Smooth muscle cell (in vitro differentiated cells): ENCODE measurements around the gene STOML2. TPM values are rescaled to one million over a fixed set of nuclear protein-coding genes. Genes with fewer than 3 reads are reported as not detected.
A peak's percentile ranks its signal among the peaks of the same experiment; 100 is the strongest.

Experiments
- DNase-seq: peaks from one replicate; lab custom pipeline; 2025; ENCODE audit not compliant: unreplicated experiment; lab: John Stamatoyannopoulos, UW
- H2AFZ ChIP-seq: fragments of 200-600 bp; sonication (generic); 2 replicates; pipeline ENCODE4 v1.6.0; 2016; ENCODE audit warnings: antibody characterized with exemption, low read depth, mild to moderate bottlenecking
- H3F3A ChIP-seq: fragments of 200-600 bp; sonication (generic); 2 replicates; pipeline ENCODE4 v1.6.0; 2017; ENCODE audit warnings: antibody characterized with exemption, low read depth
- H3K27ac ChIP-seq: fragments of 200-600 bp; sonication (generic); 2 replicates; pipeline ENCODE4 v1.5.1; 2016; ENCODE audit warnings: low read depth, mild to moderate bottlenecking
- H3K27me3 ChIP-seq: fragments of 200-600 bp; sonication (generic); 2 replicates; pipeline ENCODE4 v1.6.1; 2016; ENCODE audit warnings: low read depth, mild to moderate bottlenecking
- H3K36me3 ChIP-seq: fragments of 200-600 bp; sonication (generic); 2 replicates; pipeline ENCODE4 v1.5.1; 2016; ENCODE audit warnings: low read depth
- H3K4me1 ChIP-seq: fragments of 200-600 bp; sonication (generic); 2 replicates; pipeline ENCODE4 v1.5.1; 2016; ENCODE audit warnings: low read depth
- H3K4me2 ChIP-seq: fragments of 200-600 bp; sonication (generic); 2 replicates; pipeline ENCODE4 v1.6.0; 2016; ENCODE audit warnings: mild to moderate bottlenecking
- H3K4me3 ChIP-seq: fragments of 200-600 bp; sonication (generic); 2 replicates; pipeline ENCODE4 v1.5.1; 2016; ENCODE audit warnings: mild to moderate bottlenecking
- H3K79me2 ChIP-seq: fragments of 200-600 bp; sonication (generic); 2 replicates; pipeline ENCODE4 v1.6.0; 2016; ENCODE audit warnings: low read depth, mild to moderate bottlenecking
- H3K9ac ChIP-seq: fragments of 200-600 bp; sonication (generic); 2 replicates; pipeline ENCODE4 v1.6.0; 2016; ENCODE audit warnings: low read depth
- H3K9me3 ChIP-seq: fragments of 200-600 bp; sonication (generic); replicated peaks from 2 replicates; pipeline ENCODE4 v1.5.1; 2016; ENCODE audit warnings: low read depth
- H4K20me1 ChIP-seq: fragments of 200-600 bp; sonication (generic); 2 replicates; pipeline ENCODE4 v1.6.0; 2016; ENCODE audit warnings: low read depth
- WGBS: methylation state at CpG from one replicate; pipeline ENCODE4 v1.1.7; 2016; ENCODE audit warnings: low lambda C conversion rate; 5-methylcytosine and 5-hydroxymethylcytosine counted together
- polyA plus RNA-seq: library from polyadenylated mRNA; unstranded; fragments of >200 nt; fragmentation: Nextera tagmentation; extraction: Ambion mirVana; gene quantifications from 2 replicates; pipeline ENCODE4 v1.2.1, GENCODE V29; 2016
- total RNA-seq: library from RNA; depleted of rRNA; stranded (reverse); fragments of >200 nt; gene quantifications from 2 replicates; pipeline ENCODE4 v1.2.3, GENCODE V29; 2014
- TF ChIP-seq, protein P1 (sequence below): fragments of 200-600 bp; sonication (generic); IDR thresholded peaks from 2 replicates; pipeline ENCODE4 v1.5.1; 2017; ENCODE audit warnings: borderline replicate concordance, mild to moderate bottlenecking, antibody characterized with exemption; ENCODE audit not compliant: insufficient read depth, poor library complexity, severe bottlenecking

Gene STOML2
- total and polyA plus RNA-seq, 2 experiments from 2014 or later = 70.8 to 125 TPM

DNA sequence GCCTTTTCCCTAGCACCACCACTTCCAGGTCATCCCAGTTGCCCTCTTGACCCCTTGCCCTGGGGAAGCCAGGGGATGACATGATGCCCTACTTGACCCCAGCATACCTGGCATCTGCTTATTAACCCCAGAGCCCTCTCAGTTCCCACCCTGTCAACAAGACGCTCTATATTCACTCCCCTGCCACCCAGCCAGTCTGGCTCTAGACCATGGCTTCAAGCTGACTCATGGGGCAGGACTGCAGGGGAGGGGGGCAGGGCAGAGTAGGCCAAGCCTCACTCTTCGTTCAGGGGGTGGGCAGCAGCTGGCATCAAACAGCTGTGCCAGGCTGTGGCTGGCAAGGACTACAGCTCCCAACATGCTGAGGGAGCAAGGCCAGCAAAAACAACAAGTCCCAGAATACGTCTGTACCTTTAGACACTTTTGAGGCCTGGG, 7.4 kb upstream of the STOML2 start:
- H3K4me1 ChIP-seq = peaks cover 22% of the 10 kb centered on the region
- H3K27ac ChIP-seq = peak overlapping the region; percentile 91
- TF ChIP-seq, protein P1, sequence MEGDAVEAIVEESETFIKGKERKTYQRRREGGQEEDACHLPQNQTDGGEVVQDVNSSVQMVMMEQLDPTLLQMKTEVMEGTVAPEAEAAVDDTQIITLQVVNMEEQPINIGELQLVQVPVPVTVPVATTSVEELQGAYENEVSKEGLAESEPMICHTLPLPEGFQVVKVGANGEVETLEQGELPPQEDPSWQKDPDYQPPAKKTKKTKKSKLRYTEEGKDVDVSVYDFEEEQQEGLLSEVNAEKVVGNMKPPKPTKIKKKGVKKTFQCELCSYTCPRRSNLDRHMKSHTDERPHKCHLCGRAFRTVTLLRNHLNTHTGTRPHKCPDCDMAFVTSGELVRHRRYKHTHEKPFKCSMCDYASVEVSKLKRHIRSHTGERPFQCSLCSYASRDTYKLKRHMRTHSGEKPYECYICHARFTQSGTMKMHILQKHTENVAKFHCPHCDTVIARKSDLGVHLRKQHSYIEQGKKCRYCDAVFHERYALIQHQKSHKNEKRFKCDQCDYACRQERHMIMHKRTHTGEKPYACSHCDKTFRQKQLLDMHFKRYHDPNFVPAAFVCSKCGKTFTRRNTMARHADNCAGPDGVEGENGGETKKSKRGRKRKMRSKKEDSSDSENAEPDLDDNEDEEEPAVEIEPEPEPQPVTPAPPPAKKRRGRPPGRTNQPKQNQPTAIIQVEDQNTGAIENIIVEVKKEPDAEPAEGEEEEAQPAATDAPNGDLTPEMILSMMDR = no peak
- peaks cover 44% of the 10 kb centered on the region for H4K20me1 ChIP-seq
- H3F3A ChIP-seq = peaks cover 8% of the 10 kb centered on the region
- H3K4me3 ChIP-seq = peak overlapping the region; percentile 80
- H3K4me2 ChIP-seq = peak overlapping the region; percentile 95
- 17% methylated on average over 3 of the region's 3 CpGs for WGBS
- no peaks in the 10 kb centered on the region for H3K9me3 ChIP-seq
- H2AFZ ChIP-seq = no peak overlapping the region
- DNase-seq = no peak
- no peaks in the 10 kb centered on the region for H3K27me3 ChIP-seq
- H3K79me2 ChIP-seq = peaks cover 48% of the 10 kb centered on the region
- no peaks in the 10 kb centered on the region for H3K36me3 ChIP-seq
- H3K9ac ChIP-seq = peak overlapping the region; percentile 93

DNA sequence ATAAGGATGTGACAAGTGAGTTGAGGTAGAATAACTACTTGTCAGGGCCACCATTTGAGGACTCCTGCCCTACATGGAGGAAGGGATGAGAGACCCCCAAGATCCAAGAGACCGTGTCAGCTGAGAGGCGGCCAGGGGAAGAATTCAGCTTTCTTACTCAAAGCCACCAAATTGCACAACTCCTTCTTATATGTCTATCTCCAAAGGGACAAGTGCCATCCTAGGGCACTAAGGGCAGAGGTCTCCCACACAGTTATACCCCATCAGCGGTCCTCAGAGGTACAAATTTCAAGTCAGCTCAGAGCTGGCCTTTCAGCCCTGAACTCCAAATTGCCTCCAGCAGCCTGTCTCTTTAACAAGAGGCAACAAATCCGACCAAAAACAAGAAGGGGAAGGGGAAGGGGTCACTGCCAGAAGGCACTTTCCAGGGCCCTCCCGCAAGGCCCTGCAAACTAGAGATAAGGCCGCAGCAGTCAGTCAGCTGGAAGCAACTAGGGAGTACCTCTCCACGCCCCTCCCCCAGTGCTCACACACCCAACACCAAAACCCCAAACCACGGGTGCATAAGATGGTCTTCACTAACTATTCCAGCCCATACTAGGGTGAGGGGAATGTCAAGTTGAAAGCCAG, 6.1 kb upstream of the STOML2 start:
- Histone ChIP-seq H3F3A (peaks cover 13% of the 10 kb centered on the region), H2AFZ (no peak overlapping the region), H3K36me3 (no peaks in the 10 kb centered on the region), H3K4me2 (no peak overlapping the region), H3K9ac (no peak overlapping the region), H3K27me3 (no peaks in the 10 kb centered on the region), H3K9me3 (no peaks in the 10 kb centered on the region), H3K79me2 (peaks cover 48% of the 10 kb centered on the region), H4K20me1 (peaks cover 44% of the 10 kb centered on the region), H3K4me3 (no peak overlapping the region), H3K4me1 (peaks cover 22% of the 10 kb centered on the region), H3K27ac (no peak overlapping the region)
- TF ChIP-seq, protein P1 = no peak
- no peak for DNase-seq
- WGBS = 60% methylated on average over 8 of the region's 8 CpGs

GRCh38 chr9:35108461-35108860, 5.5 kb upstream of the STOML2 start:
- no peak overlapping the region for H3K4me2 ChIP-seq
- no peak overlapping the region for H3K4me3 ChIP-seq
- H3K9me3 ChIP-seq = no peaks in the 10 kb centered on the region
- TF ChIP-seq, protein P1 = no peak
- H3K36me3 ChIP-seq = no peaks in the 10 kb centered on the region
- 97% methylated on average over 6 of the region's 6 CpGs for WGBS
- H3K79me2 ChIP-seq = peaks cover 45% of the 10 kb centered on the region
- peaks cover 22% of the 10 kb centered on the region for H3K4me1 ChIP-seq
- H2AFZ ChIP-seq = no peak overlapping the region
- no peak overlapping the region for H3K9ac ChIP-seq
- no peak overlapping the region for H3K27ac ChIP-seq
- DNase-seq = no peak
- no peaks in the 10 kb centered on the region for H3K27me3 ChIP-seq
- peaks cover 39% of the 10 kb centered on the region for H4K20me1 ChIP-seq
- H3F3A ChIP-seq = peaks cover 15% of the 10 kb centered on the region
